GM12892 (cell line): ENCODE results near the gene BLVRA.

Experiments used
- POLR2A ChIP-seq: IDR thresholded peaks from 2 replicates; pipeline ENCODE4 v1.6.1; 2011; ENCODE audit warnings: low read depth, low read length, control low read depth
- POLR2AphosphoS5 ChIP-seq: IDR thresholded peaks from 2 replicates; pipeline ENCODE4 v1.6.1; 2011; ENCODE audit warnings: low read depth, low read length, control low read depth

DNA sequence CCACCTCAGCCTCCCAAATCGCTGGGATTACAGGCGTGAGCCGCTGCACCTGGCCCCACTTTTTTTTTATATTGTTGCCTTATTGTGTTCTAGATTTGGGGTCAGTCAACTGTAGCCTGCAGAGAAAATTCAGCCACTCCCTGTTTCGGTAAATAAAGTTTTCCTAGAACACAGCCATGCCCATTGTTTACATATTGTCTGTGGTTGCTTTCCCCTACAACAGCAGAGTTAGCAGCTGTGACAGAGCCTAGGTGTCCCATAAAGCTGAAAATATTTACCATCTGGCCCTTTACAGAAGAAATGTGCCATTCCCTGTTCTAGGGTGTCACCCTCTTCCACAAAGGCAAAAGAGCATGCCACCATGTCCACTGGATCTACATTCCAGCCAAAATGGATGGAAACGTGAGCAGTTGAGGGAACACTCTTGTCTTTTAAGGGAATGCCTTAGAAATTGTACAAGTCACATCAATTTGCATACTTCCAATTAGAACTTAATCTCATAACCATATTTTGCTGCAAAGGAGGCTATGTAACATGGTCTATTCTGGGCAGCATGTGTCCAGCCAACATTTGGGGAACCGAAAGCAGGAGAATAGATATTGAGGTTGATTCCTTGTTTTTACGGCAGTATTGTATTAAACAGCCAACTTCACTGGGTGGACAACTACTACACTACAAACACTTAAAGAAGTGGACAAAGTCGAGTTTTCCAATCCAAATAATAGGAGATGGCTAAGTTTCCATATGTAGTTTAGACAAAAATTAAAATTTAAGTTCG, 11.0 kb upstream of the BLVRA start:
- no peak for TF ChIP-seq POLR2AphosphoS5
- no peak for TF ChIP-seq POLR2A
